Fibroblast of the aortic adventitia (primary cell): Measurements from ENCODE around the gene HS3ST6. TPM values are rescaled to one million over a fixed set of nuclear protein-coding genes. Genes with fewer than 3 reads are reported as not detected.
"Not testable (repeated sequence)": the region's sequence is repeated elsewhere in the genome, so short reads cannot be mapped to it uniquely, and the experiment has no call there.

Experiments used
- DNase-seq: peaks from one replicate; pipeline ENCODE4 v3.0.0-alpha.2; 2010; ENCODE audit warnings: low read depth
- H3K4me3 ChIP-seq: 2 replicates; pipeline ENCODE4 v1.5.1; 2011; ENCODE audit warnings: low read depth, mild to moderate bottlenecking, control low read depth, low read length, moderate library complexity
- CTCF ChIP-seq: IDR thresholded peaks from 2 replicates; pipeline ENCODE4 v1.5.1; 2011; ENCODE audit warnings: mild to moderate bottlenecking, low read length, control low read depth, inconsistent platforms; ENCODE audit not compliant: insufficient read depth
- total RNA-seq: library from RNA; depleted of rRNA; stranded (reverse); fragments of >200 nt; gene quantifications from 2 replicates; pipeline ENCODE4 v1.2.3, GENCODE V29; 2012; ENCODE audit warnings: low replicate concordance

The HS3ST6 gene
- total RNA-seq, 1 donor = not detected

GRCh38 chr16:1903845-1904840, 14.1 kb downstream of the HS3ST6 start:
- peak; percentile 26 for DNase-seq
- no peak for TF ChIP-seq CTCF
- no peak overlapping the region for H3K4me3 ChIP-seq

DNA sequence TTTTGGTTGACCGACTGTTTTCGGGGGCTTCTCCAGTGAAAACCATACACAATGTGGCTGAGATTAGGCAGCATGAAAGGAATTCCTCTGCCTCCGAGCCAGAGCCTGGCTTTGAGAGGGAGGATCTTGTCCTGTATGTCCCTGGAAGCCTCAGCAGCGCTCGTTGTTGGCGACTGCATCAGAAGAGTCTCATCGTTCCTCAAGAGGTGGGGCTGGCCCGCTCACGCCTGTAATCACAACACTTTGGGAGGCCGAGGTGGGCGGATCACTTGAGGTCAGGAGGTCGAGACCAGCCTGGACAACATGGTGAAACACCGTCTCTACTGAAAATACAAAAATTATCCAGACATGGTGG, 15.0 kb downstream of the HS3ST6 start:
- no peak for DNase-seq
- no peak overlapping the region for H3K4me3 ChIP-seq
- no peak for TF ChIP-seq CTCF

GRCh38 chr16:1902547-1903219, 15.5 kb downstream of the HS3ST6 start:
- DNase-seq = no peak
- no peak overlapping the region for H3K4me3 ChIP-seq
- TF ChIP-seq CTCF = no peak

- DNase-seq = no peak
- no peak for TF ChIP-seq CTCF
Measured at GRCh38 chr16:1900452-1900774, 17.8 kb downstream of the HS3ST6 start.

GRCh38 chr16:1899641-1900451, 18.4 kb downstream of the HS3ST6 start:
- TF ChIP-seq CTCF = no peak
- H3K4me3 ChIP-seq = no peak overlapping the region
- no peak for DNase-seq

More at GRCh38 chr16:1900452-1900774, 17.8 kb downstream of the HS3ST6 start:
- H3K4me3 ChIP-seq = no peak overlapping the region

DNA sequence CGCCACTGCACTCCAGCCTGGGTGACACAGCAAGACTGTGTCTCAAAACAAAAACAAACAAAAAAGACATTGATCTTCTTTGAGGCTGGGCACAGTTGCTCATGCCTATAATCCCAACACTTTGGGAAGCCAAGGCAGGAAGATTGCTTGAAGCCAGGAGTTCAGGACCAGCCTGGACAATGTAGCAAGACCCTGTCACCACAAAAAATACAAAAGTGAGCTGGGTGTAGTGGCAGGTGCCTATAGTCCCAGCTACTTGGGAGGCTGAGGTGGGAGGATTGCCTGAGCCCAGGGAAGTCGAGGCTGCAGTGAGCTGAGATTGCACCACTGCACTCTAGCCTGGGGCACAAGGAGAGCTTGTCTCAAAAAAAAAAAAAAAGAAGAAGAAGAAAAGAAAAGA, 20.5 kb downstream of the HS3ST6 start:
- DNase-seq, H3K4me3 ChIP-seq: not testable (repeated sequence)
